GM12892 (cell line): ENCODE measurements around the gene WDR35.

ENCODE experiments used
- POLR2A ChIP-seq: IDR thresholded peaks from 2 replicates; pipeline ENCODE4 v1.6.1; 2011; ENCODE audit warnings: low read depth, low read length, control low read depth
- POLR2AphosphoS5 ChIP-seq: IDR thresholded peaks from 2 replicates; pipeline ENCODE4 v1.6.1; 2011; ENCODE audit warnings: low read depth, low read length, control low read depth

DNA sequence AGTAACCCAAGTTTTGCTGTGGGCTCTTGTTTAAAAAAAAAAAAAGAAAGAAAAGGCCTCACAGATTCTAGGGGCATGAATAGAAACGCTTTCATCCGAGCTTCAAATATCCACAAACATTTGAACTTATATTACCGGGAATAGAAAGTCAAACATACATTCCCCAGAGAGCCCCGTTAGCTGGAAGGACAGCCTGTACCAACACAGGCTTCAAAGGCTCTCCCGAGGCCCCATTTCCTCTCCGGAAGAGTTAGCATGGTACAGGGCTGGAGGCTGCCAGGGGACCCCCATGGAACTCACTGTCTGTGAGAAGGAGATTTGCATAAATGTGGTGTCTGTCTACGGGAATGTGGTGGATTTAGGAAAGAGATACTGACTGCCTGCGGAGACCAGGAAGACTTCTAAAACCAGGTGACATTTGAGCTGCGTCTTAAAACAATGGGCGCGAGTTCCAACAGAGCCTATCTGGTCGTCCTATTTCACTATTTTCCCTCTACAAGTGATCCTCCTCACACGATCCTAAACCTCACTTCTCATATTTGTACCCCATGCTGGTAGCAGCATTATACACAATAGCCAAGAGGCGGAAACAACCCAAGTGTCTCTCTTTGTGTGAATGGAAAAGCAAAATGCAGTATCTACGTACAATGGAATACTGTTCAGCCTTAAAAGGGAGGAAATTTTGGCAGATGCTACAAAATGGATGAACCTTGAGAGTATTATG is 23.4 kb upstream of the WDR35 start:
- TF ChIP-seq POLR2A (no peak), POLR2AphosphoS5 (no peak)
